ENCODE measurements around the gene DNAJC21. TPM values are rescaled to one million over a fixed set of nuclear protein-coding genes. Genes with fewer than 3 reads are reported as not detected.
A peak's percentile ranks its signal among the peaks of the same experiment; 100 is the strongest.

The DNAJC21 gene
- total RNA-seq, 1 donor from 2014 or later, result 66.4 TPM

DNA sequence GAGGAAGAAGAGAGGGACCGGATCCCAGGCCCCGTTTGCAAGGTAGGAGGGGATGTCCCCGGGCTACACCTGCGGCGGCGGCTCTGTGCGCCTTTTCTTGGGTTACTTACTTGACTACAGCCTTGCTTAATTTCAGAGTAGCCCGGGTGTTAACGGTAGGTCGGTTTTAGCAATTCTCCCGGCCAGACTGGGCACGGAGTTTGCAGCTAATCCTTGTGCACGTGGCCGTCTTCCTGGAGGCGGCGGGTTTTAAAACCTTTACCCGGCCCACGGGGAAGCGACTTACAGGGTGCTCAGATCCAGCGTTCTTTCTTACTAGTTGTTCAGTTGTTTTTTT lies 13.5 kb upstream of the DNAJC21 start:
- Histone ChIP-seq H3K4me3 (ENCODE audit: insufficient read depth, low read depth, low read length) (peak overlapping the region; percentile 99), H3K9ac (ENCODE audit: low read length) (peak overlapping the region; percentile 96), H3K27me3 (ENCODE audit: insufficient read depth, low read length) (no peaks in the 10 kb centered on the region), H4K20me1 (ENCODE audit: insufficient read depth, low read length) (peaks cover 8% of the 10 kb centered on the region), H3K27ac (ENCODE audit: low read depth, low read length) (peak overlapping the region; percentile 88), H3K9me3 (ENCODE audit: insufficient read depth, low read depth, low read length) (no peaks in the 10 kb centered on the region), H2AFZ (ENCODE audit: low read depth, low read length) (peak overlapping the region; percentile 95), H3K79me2 (ENCODE audit: insufficient read depth, low read length) (peaks cover 85% of the 10 kb centered on the region), H3K4me2 (ENCODE audit: low read length) (peak overlapping the region; percentile 90), H3K4me1 (ENCODE audit: insufficient read depth, low read length) (peaks cover 22% of the 10 kb centered on the region), H3K36me3 (ENCODE audit: insufficient read depth, low read length) (peaks cover 30% of the 10 kb centered on the region)
- Mint-ChIP-seq H3K9me3 (ENCODE audit: unreplicated experiment) (no peaks in the 10 kb centered on the region), H3K4me3 (ENCODE audit: unreplicated experiment) (no peak overlapping the region), H3K27ac (ENCODE audit: unreplicated experiment) (no peak overlapping the region), H3K27me3 (ENCODE audit: low read depth, unreplicated experiment) (no peaks in the 10 kb centered on the region), H3K36me3 (ENCODE audit: low read depth, unreplicated experiment) (peaks cover 2% of the 10 kb centered on the region), H3K4me1 (ENCODE audit: low read depth, unreplicated experiment) (peaks cover 15% of the 10 kb centered on the region)
- FAIRE-seq (no peak), DNase-seq (ENCODE audit: low read depth) (no peak)
- TF ChIP-seq, protein P1, sequence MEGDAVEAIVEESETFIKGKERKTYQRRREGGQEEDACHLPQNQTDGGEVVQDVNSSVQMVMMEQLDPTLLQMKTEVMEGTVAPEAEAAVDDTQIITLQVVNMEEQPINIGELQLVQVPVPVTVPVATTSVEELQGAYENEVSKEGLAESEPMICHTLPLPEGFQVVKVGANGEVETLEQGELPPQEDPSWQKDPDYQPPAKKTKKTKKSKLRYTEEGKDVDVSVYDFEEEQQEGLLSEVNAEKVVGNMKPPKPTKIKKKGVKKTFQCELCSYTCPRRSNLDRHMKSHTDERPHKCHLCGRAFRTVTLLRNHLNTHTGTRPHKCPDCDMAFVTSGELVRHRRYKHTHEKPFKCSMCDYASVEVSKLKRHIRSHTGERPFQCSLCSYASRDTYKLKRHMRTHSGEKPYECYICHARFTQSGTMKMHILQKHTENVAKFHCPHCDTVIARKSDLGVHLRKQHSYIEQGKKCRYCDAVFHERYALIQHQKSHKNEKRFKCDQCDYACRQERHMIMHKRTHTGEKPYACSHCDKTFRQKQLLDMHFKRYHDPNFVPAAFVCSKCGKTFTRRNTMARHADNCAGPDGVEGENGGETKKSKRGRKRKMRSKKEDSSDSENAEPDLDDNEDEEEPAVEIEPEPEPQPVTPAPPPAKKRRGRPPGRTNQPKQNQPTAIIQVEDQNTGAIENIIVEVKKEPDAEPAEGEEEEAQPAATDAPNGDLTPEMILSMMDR (IDR thresholded peaks at IDR 0.05; ENCODE audit: insufficient read depth, low read depth, low read length), result no peak

DNA sequence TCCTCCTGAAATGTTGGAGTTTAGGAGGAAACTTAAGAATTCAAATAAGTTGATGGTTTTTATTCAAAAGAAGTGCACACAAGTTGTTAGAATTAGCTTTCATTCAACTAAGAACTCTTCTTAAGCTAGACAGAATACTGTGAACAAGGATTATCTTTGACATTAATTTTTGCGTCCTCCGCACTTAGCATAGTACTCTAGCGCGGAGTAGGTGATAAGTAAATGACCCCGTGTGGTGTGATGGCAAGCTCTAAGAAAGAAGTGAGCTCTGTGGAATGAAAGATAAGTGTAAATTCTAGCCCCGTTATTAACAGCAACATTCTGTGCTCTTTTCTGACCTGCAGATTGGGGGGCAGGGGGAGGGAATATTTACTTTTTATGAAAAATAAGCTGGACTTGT lies 12.8 kb upstream of the DNAJC21 start:
- Mint-ChIP-seq H3K4me1 (ENCODE audit: low read depth, unreplicated experiment) (peaks cover 15% of the 10 kb centered on the region), H3K27ac (ENCODE audit: unreplicated experiment) (no peak overlapping the region), H3K9me3 (ENCODE audit: unreplicated experiment) (no peaks in the 10 kb centered on the region), H3K36me3 (ENCODE audit: low read depth, unreplicated experiment) (peaks cover 2% of the 10 kb centered on the region), H3K4me3 (ENCODE audit: unreplicated experiment) (no peak overlapping the region), H3K27me3 (ENCODE audit: low read depth, unreplicated experiment) (no peaks in the 10 kb centered on the region)
- Histone ChIP-seq H3K27me3 (ENCODE audit: insufficient read depth, low read length) (no peaks in the 10 kb centered on the region), H2AFZ (ENCODE audit: low read depth, low read length) (no peak overlapping the region), H3K36me3 (ENCODE audit: insufficient read depth, low read length) (peaks cover 26% of the 10 kb centered on the region), H3K4me2 (ENCODE audit: low read length) (peak overlapping the region; percentile 90), H3K79me2 (ENCODE audit: insufficient read depth, low read length) (peaks cover 89% of the 10 kb centered on the region), H3K27ac (ENCODE audit: low read depth, low read length) (peak overlapping the region; percentile 9), H3K9ac (ENCODE audit: low read length) (peak overlapping the region; percentile 96), H3K9me3 (ENCODE audit: insufficient read depth, low read depth, low read length) (no peaks in the 10 kb centered on the region), H3K4me3 (ENCODE audit: insufficient read depth, low read depth, low read length) (peak overlapping the region; percentile 99), H4K20me1 (ENCODE audit: insufficient read depth, low read length) (peaks cover 8% of the 10 kb centered on the region), H3K4me1 (ENCODE audit: insufficient read depth, low read length) (peaks cover 22% of the 10 kb centered on the region)
- TF ChIP-seq EZH2 (IDR thresholded peaks at IDR 0.05; ENCODE audit: insufficient read depth, low read length), result no peak
- TF ChIP-seq, protein P1 (IDR thresholded peaks at IDR 0.05; ENCODE audit: insufficient read depth, low read depth, low read length), result no peak
- FAIRE-seq, result no peak
- DNase-seq (ENCODE audit: low read depth), result no peak

DNA sequence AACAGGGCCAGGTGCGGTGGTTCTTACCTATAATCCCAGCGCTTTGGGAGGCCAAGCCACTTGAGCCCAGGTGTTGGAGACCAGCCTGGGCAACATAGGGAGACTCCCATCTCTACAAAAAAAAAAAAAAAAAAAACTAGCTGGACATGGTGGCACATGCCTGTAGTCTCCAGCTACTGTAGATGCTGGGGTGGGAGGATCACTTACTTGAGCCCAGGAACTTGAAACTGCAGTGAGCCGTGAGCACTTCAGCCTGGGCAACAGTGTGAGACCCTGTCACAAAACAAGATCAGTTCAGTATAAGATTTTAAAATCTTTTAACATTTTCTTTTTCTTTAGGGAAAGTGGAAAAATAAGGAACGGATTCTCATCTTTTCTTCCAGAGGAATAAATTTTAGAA lies 11.3 kb upstream of the DNAJC21 start:
- Histone ChIP-seq H3K4me2 (ENCODE audit: low read length) (peak overlapping the region; percentile 90), H3K36me3 (ENCODE audit: insufficient read depth, low read length) (peaks cover 18% of the 10 kb centered on the region), H3K9me3 (ENCODE audit: insufficient read depth, low read depth, low read length) (no peaks in the 10 kb centered on the region), H2AFZ (ENCODE audit: low read depth, low read length) (no peak overlapping the region), H3K27me3 (ENCODE audit: insufficient read depth, low read length) (no peaks in the 10 kb centered on the region), H3K4me1 (ENCODE audit: insufficient read depth, low read length) (peaks cover 22% of the 10 kb centered on the region), H3K9ac (ENCODE audit: low read length) (no peak overlapping the region), H4K20me1 (ENCODE audit: insufficient read depth, low read length) (peaks cover 8% of the 10 kb centered on the region), H3K79me2 (ENCODE audit: insufficient read depth, low read length) (peaks cover 80% of the 10 kb centered on the region), H3K27ac (ENCODE audit: low read depth, low read length) (no peak overlapping the region), H3K4me3 (ENCODE audit: insufficient read depth, low read depth, low read length) (no peak overlapping the region)
- Mint-ChIP-seq H3K27me3 (ENCODE audit: low read depth, unreplicated experiment) (no peaks in the 10 kb centered on the region), H3K36me3 (ENCODE audit: low read depth, unreplicated experiment) (peaks cover 5% of the 10 kb centered on the region), H3K9me3 (ENCODE audit: unreplicated experiment) (no peaks in the 10 kb centered on the region), H3K4me3 (ENCODE audit: unreplicated experiment) (no peak overlapping the region), H3K4me1 (ENCODE audit: low read depth, unreplicated experiment) (peaks cover 18% of the 10 kb centered on the region), H3K27ac (ENCODE audit: unreplicated experiment) (no peak overlapping the region)
- TF ChIP-seq, protein P1 (IDR thresholded peaks at IDR 0.05; ENCODE audit: insufficient read depth, low read depth, low read length), result no peak
- no peak for TF ChIP-seq EZH2 (IDR thresholded peaks at IDR 0.05; ENCODE audit: insufficient read depth, low read length)
- DNase-seq (ENCODE audit: low read depth) (no peak), FAIRE-seq (no peak)
